ENCODE results near the gene CFAP77. TPM values are rescaled to one million over a fixed set of nuclear protein-coding genes. Genes with fewer than 3 reads are reported as not detected.
A peak's percentile ranks its signal among the peaks of the same experiment; 100 is the strongest.

CFAP77 gene
- total and polyA plus RNA-seq, 2 of the 8 experiments (the other 6 are each of a cell fraction or from before 2014, with no cell fraction given): 0.63 to 0.97 TPM

DNA sequence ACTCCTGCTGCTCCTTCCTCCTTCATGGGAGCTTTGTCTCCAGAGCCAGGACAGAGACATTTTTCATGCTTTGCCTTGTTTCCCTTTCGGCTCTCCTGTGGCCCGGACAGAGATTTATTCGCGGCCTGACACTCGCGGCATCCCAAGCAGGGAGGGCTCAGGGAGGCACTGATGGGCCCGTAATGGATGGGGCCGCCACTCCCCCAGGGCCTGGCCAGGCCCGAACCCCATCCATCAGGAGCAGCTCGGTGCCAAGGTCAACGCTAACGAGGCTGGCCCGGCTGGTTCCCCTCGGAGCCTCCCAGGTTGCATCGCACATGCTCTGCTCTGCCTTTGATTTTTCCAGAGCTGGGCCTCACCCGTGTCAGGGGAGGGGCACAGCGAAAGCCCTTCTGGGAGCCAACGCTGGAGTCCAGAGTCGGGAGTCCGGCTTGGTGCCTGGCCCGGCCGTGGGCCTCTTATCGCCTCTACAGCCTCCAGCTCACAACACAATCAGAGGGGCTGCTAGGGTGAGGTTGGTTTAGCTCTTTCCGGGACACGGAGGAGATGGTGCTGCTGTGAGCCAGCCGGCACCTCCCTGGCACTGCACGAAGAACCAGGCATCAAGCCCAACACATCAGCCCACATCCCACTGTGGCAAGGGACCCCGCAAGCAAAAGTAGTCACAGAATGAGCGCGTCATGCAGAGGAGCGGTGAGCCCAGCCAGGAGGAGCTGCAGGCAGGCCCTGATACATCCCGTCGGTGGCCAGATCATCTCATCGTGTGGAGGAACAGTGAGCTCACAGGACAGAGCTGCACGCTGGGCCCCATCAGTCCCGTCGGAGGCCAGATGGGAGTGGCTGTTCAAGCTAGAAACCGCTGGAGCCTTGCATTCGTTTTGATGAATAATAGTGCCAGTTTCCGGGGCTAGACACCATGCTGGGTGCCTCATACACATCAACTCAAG lies 100.2 kb downstream of the CFAP77 start:
- Histone ChIP-seq H3K9me3 (ENCODE audit: insufficient read depth in 2 of 2, low read depth in 1 of 2, low read length in 1 of 2) (no peaks in the 10 kb centered on the region), H3K4me1 (replicated peaks in 1 of 4; ENCODE audit: control insufficient read depth in 3 of 4, insufficient read depth in 4 of 4, low read length in 3 of 4) (peaks cover 0 to 1% (median 0%) of the 10 kb centered on the region in 4 experiments; a peak in 1 of 7 replicates), H2BK120ac (replicated peaks; ENCODE audit: low read depth, low read length) (no peak overlapping the region), H4K8ac (ENCODE audit: extremely low read depth, insufficient read depth, low read length) (0 out of 2 replicates have a peak overlapping the region, but pooled peaks have one; percentile 16), H2BK5ac (ENCODE audit: low read depth, low read length) (no peak overlapping the region; the same call in 1 of the 2 replicates), H3K14ac (ENCODE audit: insufficient read length) (no peak overlapping the region), H3K4me3 (ENCODE audit: extremely low read depth in 1 of 4, insufficient read depth in 2 of 4, low read depth in 3 of 4, low read length in 4 of 4) (no peak overlapping the region), H4K5ac (ENCODE audit: insufficient read length, low read depth, low read length) (no peak overlapping the region), H2AFZ (ENCODE audit: low read length) (no peak overlapping the region), H3K27ac (ENCODE audit: low read depth, low read length) (no peak overlapping the region), H2BK15ac (ENCODE audit: low read length) (no peak overlapping the region), H3K36me3 (ENCODE audit: control insufficient read depth in 2 of 4, insufficient read depth in 4 of 4, low read length in 3 of 4) (no peaks in the 10 kb centered on the region), H3K4me2 (ENCODE audit: insufficient read depth in 1 of 2, low read depth in 2 of 2, low read length in 2 of 2) (no peak overlapping the region), H3K27me3 (replicated peaks in 1 of 4; ENCODE audit: control insufficient read depth in 3 of 4, extremely low read depth in 1 of 4, insufficient read depth in 3 of 4, low read length in 3 of 4) (no peaks in the 10 kb centered on the region), H3K23ac (ENCODE audit: insufficient read length) (no peak overlapping the region), H3K56ac (replicated peaks; ENCODE audit: insufficient read length, low read depth, low read length) (no peak overlapping the region), H2BK12ac (ENCODE audit: low read depth, low read length) (no peak overlapping the region), H3K23me2 (ENCODE audit: low read depth, low read length) (no peaks in the 10 kb centered on the region), H4K20me1 (replicated peaks in 1 of 2; ENCODE audit: control insufficient read depth in 1 of 2, insufficient read depth in 2 of 2, low read length in 2 of 2) (no peaks in the 10 kb centered on the region), H3K9ac (replicated peaks in 1 of 4; ENCODE audit: extremely low read depth in 1 of 4, low read depth in 3 of 4, low read length in 3 of 4) (no peak overlapping the region), H3K18ac (ENCODE audit: extremely low read depth, low read length) (no peak overlapping the region), H3K79me2 (ENCODE audit: control insufficient read depth in 1 of 2, insufficient read depth in 2 of 2, low read length in 2 of 2) (no peaks in the 10 kb centered on the region), H2BK20ac (ENCODE audit: low read length) (no peak overlapping the region), H4K91ac (replicated peaks; ENCODE audit: insufficient read length, low read length) (no peak overlapping the region), H2AK5ac (ENCODE audit: low read depth, low read length) (no peak overlapping the region), H3K79me1 (ENCODE audit: low read depth, low read length) (no peaks in the 10 kb centered on the region), H3K4ac (replicated peaks; ENCODE audit: insufficient read length, low read depth, low read length) (no peak overlapping the region)
- CTCF ChIA-PET (ENCODE audit: partially characterized antibody): interaction anchor here (0.6 to 9.6 kb wide), 12 partner anchors 11 to 159 kb away, joined by 3 to 93 read pairs (median 4); partner anchors contain the start of gene DDX31
- POLR2A ChIA-PET (ENCODE audit: partially characterized antibody): interaction anchor here (1.6 kb wide), 1 partner anchor 14 kb away, joined by 3 read pairs; no protein-coding TSS in a partner anchor
- no peak for FAIRE-seq
- 87% methylated on average over 38 of the region's 40 CpGs; no CpG with 5 or more reads in 1 of the 2 experiments for WGBS, 2 experiments (ENCODE audit: extremely low coverage in 1 of 2, insufficient coverage in 1 of 2, insufficient read length in 1 of 2, insufficient replicate concordance in 2 of 2, low coverage in 1 of 2, low lambda C conversion rate in 2 of 2, missing lambda C conversion rate in 1 of 2)
- no peak for DNase-seq (ENCODE audit: low read depth in 1 of 2, low spot score in 2 of 2)
- no peak for TF ChIP-seq CREB1 (IDR thresholded peaks at IDR 0.05)
- TF ChIP-seq ASH2L (IDR thresholded peaks at IDR 0.05; ENCODE audit: low read length): no peak
- no peak for TF ChIP-seq SRF (IDR thresholded peaks at IDR 0.05; ENCODE audit: low read depth, low read length)
- TF ChIP-seq ZNF274 (IDR thresholded peaks at IDR 0.05; ENCODE audit: borderline replicate concordance, extremely low read depth, low read length): no peak
- no peak for TF ChIP-seq EP300 (IDR thresholded peaks at IDR 0.05; ENCODE audit: borderline replicate concordance in 1 of 2, low read depth in 2 of 2, low read length in 2 of 2)
- TF ChIP-seq, protein P1, sequence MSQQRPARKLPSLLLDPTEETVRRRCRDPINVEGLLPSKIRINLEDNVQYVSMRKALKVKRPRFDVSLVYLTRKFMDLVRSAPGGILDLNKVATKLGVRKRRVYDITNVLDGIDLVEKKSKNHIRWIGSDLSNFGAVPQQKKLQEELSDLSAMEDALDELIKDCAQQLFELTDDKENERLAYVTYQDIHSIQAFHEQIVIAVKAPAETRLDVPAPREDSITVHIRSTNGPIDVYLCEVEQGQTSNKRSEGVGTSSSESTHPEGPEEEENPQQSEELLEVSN (IDR thresholded peaks at IDR 0.05): no peak
- no peak for TF ChIP-seq CBX8 (IDR thresholded peaks at IDR 0.05; ENCODE audit: borderline replicate concordance, low read depth, low read length)
- no peak for TF ChIP-seq TBP (IDR thresholded peaks at IDR 0.05; ENCODE audit: low read depth, low read length)
- TF ChIP-seq MAX (IDR thresholded peaks at IDR 0.05): no peak
- no peak for TF ChIP-seq SUZ12 (IDR thresholded peaks at IDR 0.05; ENCODE audit: low read length)
- TF ChIP-seq SIX5 (IDR thresholded peaks at IDR 0.05; ENCODE audit: low read depth, low read length): no peak

All from H1 (cell line).